Activated CD8-positive, alpha-beta memory T cell treated with anti-CD3 and anti-CD28 coated beads, Interleukin-2, amount 50 U/mL, for 4 hours (primary cell): ENCODE data around the gene FOXD4L6.
"Not testable (repeated sequence)": the region's sequence is repeated elsewhere in the genome, so short reads cannot be mapped to it uniquely, and the experiment has no call there.

Experiments used
- DNase-seq: peaks from one replicate; pipeline ENCODE4 v3.0.0-alpha.2; 2020

FOXD4L6 gene

GRCh38 chr9:41128581-41128980, at the start of gene FOXD4L6:
FOXD4L6 (minus strand) TSS chr9:41128681; CDS start chr9:41128383, 298 bp downstream.
- not testable (repeated sequence) for DNase-seq

DNA sequence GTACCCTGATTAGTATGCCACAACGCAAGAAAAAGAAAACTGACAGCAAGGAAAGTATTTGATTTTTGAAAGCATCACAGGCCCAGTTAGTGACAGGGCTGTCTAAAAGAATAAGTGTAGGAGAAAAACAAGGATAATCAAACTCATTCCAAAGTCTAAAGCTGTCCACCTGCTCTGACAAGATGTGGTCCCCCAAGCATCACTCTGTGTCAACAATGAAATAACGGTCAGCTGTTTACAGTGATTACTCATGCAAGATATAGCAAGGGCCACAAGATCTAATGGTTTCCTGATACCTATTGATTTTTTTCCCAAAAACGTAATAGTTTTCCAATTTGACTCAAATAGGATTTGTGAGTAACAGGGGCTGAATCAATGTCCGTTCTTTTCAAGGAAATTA, 46.5 kb upstream of the FOXD4L6 start:
- DNase-seq: not testable (repeated sequence)

DNA sequence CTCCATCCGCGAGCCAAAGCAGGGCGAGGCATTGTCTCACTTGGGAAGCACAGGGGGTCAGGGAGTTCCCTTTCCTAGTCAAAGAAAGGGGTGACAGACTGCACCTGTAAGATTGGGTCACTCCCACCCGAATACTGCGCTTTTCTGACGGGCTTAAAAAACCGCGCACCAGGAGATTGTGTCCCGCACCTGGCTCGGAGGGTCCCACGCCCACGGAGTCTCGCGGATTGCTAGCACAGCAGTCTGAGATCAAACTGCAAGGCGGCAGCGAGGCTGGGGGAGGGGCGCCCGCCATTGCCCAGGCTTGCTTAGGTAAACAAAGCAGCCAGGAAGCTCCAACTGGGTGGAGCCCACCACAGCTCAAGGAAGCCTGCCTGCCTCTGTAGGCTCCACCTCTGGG, 21.6 kb upstream of the FOXD4L6 start:
- not testable (repeated sequence) for DNase-seq

- DNase-seq: not testable (repeated sequence)
Observed at GRCh38 chr9:41141878-41142277, 13.4 kb upstream of the FOXD4L6 start.

DNA sequence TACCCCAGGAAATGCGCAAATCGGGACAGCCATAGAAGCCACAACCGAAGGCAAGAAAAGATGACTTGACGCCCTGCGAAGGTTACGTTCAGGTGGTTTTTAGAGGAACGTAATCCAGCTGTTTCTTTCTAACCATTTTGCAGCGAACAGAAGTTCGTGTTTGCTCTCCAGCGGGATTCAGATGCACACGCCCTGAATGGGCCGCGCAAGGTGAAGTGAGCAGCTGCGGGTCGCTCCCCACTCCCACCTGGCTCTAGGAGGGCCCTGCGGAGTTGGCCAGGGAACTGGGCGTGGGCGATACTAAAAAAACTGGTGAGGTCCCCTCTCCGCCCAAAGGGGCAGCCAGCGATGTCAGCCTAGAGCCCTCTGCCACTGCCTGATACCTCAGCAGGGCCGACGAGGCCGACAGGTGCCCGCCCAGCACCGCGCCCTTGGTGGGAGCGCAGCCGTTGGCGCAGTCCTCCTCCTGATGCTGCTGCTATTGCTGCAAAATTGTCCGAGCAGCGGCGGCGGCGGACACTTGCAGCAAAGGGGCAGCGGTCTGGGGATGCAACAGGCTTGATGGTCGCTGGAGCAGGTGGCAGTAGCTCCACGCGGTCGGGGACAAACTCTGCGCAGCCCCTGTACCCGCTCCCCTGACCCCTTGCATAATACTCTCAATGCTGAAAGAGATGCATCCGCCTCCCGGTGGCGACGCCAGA, 1.6 kb downstream of the FOXD4L6 start:
- not testable (repeated sequence) for DNase-seq

DNA sequence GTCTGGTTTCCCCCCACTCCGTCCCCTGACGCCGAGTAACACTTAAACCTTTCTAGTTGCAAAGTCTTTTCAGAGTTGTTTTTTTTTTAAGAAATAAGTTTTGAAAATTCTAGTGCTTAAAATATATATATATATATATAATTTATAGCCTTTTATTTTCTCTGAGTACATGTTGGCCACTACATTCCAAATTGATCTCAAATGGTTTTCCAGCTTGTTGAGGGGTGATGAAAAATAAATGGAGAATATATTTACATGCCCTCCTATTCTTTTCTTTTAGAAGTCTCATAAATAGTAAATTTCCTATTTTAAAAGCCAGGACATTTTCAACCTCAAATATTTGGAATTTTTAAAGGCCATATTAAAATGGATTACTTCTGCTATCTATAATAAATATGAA, 2.5 kb downstream of the FOXD4L6 start:
- not testable (repeated sequence) for DNase-seq

GRCh38 chr9:41125109-41125658, 3.3 kb downstream of the FOXD4L6 start:
- not testable (repeated sequence) for DNase-seq

- DNase-seq: not testable (repeated sequence)
Observed at GRCh38 chr9:41124250-41125108, 4.0 kb downstream of the FOXD4L6 start.

- DNase-seq: not testable (repeated sequence)
Observed at GRCh38 chr9:41123812-41124211, 4.7 kb downstream of the FOXD4L6 start.

DNA sequence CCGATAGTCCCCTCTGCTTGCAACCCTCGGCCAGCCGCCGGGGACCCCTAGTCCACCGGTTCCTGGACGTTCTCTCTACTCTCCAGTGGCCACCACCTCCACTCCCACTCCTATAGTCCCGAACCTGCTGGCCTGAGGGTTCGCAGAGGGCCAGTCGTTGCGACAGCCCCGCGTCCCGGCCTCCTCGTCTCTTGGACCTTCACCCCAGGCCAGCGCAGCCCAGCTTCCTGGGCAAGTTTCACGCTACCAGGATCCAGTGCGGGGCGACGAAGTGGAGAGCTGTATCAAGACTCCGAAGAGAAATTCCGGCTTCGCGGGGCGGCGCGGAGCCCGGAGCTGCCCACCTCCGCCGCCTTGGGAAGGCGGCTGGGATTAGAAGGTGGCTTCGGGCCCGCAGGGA, 5.1 kb downstream of the FOXD4L6 start:
- DNase-seq: not testable (repeated sequence)

- not testable (repeated sequence) for DNase-seq
Observed at GRCh38 chr9:41120696-41121095, 7.8 kb downstream of the FOXD4L6 start.

GRCh38 chr9:41119719-41120118, 8.8 kb downstream of the FOXD4L6 start:
- DNase-seq: not testable (repeated sequence)

- DNase-seq: not testable (repeated sequence)
Observed at GRCh38 chr9:41119311-41119710, 9.2 kb downstream of the FOXD4L6 start.

DNA sequence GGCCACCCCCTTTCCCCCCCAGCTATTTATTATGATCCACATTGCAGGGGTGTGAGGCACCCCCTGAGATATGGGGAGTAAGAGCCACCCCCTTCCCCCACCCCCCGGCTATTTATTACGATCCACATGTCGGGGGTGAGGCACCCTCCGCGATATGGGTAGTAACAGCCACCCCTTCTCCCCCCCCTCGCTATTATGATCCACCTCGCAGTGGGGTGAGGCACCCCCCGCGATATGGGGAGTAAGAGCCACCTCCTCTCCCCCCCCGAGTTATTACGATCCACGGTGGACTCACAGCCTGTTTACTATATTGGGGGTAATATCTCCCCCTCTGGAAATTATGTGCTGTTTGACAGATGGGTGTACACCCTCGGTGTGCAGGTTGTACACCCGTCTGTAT, 15.1 kb downstream of the FOXD4L6 start:
- not testable (repeated sequence) for DNase-seq

- not testable (repeated sequence) for DNase-seq
Observed at GRCh38 chr9:41111414-41111813, 17.1 kb downstream of the FOXD4L6 start.

GRCh38 chr9:41110913-41111312, 17.6 kb downstream of the FOXD4L6 start:
- DNase-seq: not testable (repeated sequence)

GRCh38 chr9:41109253-41109652, 19.2 kb downstream of the FOXD4L6 start:
- not testable (repeated sequence) for DNase-seq

DNA sequence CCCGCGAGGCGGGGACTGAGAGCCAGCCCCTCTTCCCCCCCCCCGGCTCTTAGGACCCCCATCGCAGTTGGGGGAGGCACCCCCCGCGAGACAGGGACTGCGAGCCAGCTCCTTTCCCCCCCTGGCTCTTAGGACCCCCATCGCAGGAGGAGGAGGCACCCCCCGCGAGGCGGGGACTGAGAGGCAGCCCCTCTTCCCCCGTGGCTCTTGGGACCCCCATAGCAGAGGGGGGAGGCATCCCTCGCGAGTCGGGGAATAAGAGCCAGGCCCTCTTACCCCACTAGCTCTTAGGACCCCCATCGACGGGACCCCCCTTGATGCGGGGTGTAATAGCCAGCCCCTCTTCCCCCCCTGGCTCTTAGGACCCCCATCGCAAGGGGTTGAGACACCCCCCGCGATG, 19.7 kb downstream of the FOXD4L6 start:
- DNase-seq: not testable (repeated sequence)

- DNase-seq: not testable (repeated sequence)
Observed at GRCh38 chr9:41106472-41107116, 21.9 kb downstream of the FOXD4L6 start.

GRCh38 chr9:41105557-41106253, 22.8 kb downstream of the FOXD4L6 start:
- DNase-seq: not testable (repeated sequence)

DNA sequence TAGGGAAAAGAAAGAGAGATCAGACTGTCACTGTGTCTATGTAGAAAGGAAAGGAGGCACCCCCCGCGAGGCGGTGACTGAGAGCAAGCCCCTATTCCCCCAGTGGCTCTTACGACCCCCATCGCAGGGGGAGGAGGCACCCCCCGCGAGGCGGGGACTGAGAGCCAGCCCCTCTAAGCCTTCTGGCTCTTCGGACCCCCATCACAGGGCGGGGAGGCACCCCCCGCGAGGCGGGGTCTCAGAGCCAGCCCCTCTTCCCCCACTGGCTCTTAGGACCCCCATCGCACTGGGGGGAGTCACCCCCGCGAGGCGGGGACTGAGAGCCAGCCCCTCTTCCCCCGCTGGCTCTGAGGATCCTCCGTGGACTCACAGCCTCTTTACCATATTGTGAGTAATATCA, 23.9 kb downstream of the FOXD4L6 start:
- DNase-seq: not testable (repeated sequence)

DNA sequence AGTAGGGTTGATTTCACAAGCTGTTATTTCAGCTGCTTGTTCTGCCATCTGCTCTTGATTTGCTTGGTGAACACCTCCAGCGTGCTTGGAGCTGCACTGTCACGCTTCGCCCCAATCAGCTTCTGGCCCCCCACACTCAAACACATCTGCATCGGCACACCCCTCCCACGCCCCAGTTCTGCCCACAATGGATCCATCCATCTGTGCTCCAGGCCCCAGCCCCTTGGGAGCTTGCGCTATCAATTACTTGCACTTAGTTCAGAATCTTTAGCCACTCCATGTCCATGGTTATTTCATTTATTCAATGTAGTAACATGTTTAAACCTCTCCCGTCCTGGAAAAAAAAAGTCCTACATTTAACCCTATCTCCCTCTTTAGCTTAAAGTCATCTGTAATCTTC, 28.0 kb downstream of the FOXD4L6 start:
- DNase-seq: not testable (repeated sequence)
